Suppressor macrophage (primary cell): ENCODE measurements around the gene GPR75.

Experiments used
- DNase-seq, 4 experiments: peaks; one replicate each; pipeline ENCODE4 v3.0.0-alpha.2; 2020 to 2022
- total RNA-seq, 17 experiments: gene quantifications; one replicate each; lab custom pipeline; 2026; ENCODE audit warnings: mixed read lengths in 6 of 17, inconsistent platforms in 3 of 17; lab: John Stamatoyannopoulos, UW

Gene GPR75
- total RNA-seq: 0.25 to 1.8 (median 0.78) reads per million in 17 experiments

DNA sequence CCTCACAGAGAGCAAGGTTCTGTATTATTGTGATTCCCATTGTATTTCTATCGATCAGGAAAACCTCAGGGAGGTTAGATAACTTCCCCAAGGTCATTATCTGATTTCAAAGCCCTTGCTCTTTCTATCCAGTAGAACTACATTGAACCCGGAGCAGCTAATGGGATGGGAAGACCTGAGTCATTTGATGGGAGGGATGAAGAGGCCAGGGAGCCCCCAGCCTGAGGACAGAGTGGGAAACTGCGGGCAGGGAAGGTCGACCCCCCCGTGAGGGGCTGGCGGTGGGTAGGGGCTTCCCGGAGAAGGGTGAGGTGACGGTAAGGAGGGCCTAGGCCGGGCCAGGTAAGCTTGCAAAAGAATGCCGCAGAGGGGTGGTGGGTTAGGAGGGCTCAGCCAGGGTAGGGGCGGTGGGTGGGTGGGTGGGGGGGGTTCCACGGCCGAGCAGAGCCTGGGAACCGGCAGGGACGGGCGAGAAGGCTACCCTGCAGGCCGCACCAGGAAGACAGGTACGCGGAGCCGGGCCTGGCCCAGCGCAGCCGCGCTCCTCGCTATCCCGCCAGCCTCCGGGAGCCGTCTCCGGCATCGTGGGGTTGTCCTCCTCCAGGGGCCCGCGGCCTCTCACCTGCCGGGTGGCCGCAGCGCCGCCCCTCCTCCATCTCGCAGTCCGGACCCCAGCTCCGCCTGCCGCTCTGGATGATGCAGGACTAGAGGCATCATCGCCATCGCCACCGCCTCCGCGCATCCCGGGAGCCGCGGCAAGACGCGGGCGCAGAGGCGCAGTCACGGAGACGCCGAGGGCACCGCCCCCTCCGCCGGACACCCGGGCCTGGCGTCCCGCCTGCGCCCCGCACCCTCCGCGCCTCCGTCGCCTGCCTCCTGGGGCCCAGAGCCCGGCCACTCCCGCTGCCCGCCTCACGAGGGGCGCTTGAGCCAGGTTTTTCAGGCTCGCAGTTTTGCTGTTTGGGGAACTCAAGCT is at the start of gene GPR75:
Gene GPR75 (minus strand): TSS at position 762 of the 976 bp plus-strand sequence. CDS start 5,211 bp downstream, outside the sequence.
- no peak for DNase-seq

- no peak for DNase-seq
These were observed 47.8 kb upstream of the GPR75 start for GRCh38 chr2:53907582-53907981.

DNA sequence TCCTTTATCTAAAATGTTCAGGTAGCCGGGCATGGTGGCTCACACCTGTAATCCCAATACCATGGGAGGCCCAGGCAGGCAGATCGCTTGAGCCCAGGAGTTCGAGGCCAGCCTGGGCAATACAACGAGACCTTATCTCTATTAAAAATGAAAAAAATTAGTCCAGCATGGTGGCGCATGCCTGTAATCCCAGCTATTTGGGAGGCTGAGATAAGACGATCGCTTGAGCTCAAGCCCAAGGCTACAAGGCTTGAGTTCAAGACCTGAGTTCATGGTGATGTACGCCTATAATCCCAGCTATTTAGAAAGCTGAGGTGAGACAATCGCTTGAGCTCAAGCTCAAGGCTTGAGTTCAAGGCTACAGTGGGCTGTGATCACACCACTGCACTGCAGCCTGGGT is 45.6 kb upstream of the GPR75 start:
- DNase-seq: no peak

DNA sequence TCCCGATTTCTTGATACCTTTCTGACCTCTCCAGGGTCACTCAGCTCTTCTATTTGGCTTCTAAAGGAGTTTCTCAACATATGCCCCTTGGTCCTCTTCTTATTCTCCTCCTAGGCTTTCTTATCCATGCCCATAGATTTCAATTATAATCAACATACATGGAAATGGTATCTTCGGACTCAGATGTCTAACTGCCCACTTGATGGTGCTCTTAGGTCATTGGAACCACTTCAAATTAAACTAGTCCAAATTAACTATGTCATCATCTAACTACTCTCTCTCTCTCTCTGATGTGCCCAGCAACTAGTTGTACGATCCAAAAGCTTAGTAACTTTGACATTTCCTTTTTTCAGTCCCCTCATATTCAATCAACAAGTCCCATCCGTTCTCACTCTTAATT is 43.2 kb upstream of the GPR75 start:
- DNase-seq: no peak

DNA sequence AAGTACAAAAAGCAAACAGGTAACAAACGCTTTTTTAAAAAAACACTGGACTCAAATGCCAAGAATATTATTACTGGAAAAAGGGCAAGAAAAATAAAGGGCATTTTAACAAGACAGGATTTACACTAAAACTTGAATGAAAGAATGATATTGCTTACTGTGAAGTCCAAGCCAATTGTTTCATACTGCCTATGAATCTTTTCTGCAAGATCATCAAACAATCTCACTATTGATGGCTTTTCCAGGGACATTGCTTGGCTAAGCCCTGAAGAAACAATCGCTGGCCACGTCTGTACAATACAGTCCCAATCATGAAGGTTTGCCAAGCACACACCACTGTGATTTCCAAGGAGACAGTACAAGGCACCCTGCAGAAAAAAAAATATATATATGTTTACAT is 41.4 kb upstream of the GPR75 start:
- no peak for DNase-seq

DNA sequence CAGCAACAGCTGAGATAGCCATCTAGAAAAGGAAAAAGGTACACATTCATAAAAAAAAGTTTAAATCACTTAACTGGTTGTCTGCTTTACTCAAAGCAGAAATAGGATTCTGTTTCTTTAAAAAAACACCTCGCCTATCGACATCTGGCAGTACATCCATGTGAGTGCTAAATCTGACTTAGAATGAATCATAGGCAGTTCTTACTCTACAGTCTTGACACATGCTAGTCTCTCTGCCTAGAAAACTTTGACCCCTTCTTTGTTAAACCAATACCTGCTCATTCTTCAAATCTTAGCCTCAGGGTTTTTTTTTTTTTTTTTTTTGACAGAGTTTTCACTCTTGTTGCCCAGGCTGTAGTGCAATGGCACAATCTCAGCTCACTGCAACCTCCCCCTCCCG is 37.1 kb upstream of the GPR75 start:
- DNase-seq: no peak

GRCh38 chr2:53886406-53887280 is 26.9 kb upstream of the GPR75 start:
- no peak for DNase-seq

- no peak for DNase-seq
These were observed 25.1 kb upstream of the GPR75 start for GRCh38 chr2:53884883-53885282.

DNA sequence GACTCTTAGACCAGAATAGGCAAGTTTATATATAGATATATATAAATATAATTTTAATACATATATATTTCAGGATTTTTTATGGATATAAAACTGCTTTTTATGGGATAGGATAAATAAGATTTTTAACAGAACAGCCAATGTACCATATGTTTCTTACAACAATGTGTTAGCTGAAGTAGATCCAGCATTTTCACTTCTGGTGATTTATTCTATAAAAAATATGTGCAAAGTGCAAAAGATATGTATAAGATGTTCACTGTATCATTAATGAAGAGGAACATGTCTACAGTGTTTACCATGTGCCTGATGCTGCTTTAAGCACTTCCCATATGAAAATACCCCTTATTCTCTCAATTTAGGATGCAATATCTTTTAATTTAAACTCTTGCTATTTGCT is 22.2 kb upstream of the GPR75 start:
- DNase-seq: no peak

DNA sequence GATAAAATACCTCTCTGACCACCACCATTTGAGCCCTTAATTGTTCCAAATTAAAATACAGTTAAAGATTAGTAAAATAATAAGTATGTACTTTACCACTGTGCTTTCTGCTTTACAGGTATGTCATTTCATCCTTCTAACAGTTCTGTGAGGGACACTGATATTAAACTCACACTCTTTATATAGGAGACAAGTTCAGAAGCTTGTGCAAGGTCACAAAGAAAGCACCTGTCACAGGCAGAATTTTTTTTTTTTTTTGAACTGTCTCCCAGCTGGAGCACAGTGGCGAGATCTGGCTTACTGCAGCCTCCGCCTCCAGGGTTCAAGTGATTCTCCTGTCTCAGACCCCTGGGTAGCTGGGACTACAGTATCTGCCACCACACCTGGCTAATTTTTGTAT is 21.6 kb upstream of the GPR75 start:
- DNase-seq: no peak

- DNase-seq: no peak
These were observed 21.0 kb upstream of the GPR75 start for GRCh38 chr2:53880756-53881155.

DNA sequence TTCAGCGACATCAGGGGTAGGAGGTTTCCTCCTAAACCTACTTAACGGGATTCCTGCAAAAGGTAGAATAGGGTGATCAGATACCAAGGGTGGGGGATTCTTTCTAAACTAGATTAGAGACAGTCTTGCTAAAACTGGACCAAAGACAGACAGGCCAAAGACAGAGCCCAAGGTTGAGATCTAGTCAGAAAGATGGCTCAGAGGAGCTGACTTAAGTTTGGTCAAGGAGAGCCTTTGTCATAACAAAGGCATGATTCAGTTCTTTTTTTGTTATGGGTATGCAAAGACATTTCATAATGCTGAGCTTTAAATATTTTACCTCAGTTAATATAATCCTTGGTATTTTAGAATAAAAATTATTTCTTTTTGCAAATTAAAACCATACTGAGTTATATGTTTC is 17.8 kb upstream of the GPR75 start:
- DNase-seq: no peak

DNA sequence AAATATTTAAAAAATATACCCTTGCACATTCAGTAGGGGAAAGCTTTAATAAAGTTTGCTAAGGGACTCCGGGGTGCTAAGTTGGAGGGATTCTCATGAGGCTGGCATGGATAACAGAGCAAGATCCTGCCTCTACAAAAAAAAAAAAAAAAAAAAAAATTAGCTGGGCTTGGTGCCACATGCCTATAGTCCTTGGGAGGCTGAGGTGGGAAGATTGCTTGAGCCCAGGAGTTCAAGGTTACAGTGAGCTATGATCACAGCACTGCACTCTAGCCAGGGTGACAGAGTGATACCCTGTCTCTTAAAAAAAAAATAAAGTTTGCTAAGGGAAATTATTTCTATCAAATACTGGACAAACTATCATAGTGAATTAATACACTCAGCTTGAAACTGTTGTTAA is 17.3 kb upstream of the GPR75 start:
- no peak for DNase-seq

DNA sequence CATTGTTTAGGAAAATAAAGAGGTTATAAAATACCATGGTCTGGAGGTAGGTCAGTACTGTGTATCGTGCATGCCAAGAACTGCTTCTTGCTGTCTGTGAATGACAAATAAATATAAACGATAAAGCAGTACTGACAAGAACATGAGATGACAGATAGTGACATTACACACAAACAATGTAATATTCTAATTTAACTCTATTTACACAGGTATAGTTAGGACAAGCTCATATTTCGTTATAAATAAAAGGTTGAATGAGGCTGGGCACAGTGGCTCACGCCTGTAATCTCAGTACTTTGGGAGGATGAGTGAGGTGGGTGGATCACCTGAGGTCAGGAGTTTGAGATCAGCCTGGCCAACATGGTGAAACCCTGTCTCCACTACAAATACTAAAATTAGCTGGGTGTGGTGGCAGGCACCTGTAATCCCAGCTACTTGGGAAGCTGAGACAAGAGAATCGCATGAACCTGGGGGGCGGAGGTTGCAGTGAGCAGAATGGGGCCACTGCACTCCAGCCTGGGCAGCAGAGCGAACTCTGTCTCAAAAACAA is 14.7 kb upstream of the GPR75 start:
- DNase-seq: no peak

GRCh38 chr2:53867773-53868172 is 8.0 kb upstream of the GPR75 start:
- DNase-seq: no peak

DNA sequence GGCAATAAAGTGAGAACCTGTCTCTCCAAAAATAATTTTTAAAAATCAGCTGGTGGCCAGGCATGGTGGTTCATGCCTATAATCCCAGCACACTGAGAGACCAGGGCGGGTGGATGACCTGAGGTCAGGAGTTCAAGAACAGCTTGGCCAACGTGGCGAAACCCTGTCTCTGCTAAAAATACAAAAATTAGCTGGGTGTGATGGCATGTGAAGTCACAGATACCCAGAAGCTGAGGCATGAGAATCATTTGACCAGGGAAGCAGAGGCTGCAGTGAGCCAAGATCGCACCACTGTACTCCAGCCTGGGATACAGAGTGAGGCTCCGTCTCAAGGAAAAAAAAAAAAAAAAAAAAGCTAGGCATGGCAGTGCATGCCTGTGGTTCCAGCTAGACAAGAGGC is 7.4 kb upstream of the GPR75 start:
- DNase-seq: no peak

- DNase-seq: no peak
These were observed 6.2 kb upstream of the GPR75 start for GRCh38 chr2:53865962-53866361.

GRCh38 chr2:53865264-53865663 is 5.5 kb upstream of the GPR75 start:
- no peak for DNase-seq

DNA sequence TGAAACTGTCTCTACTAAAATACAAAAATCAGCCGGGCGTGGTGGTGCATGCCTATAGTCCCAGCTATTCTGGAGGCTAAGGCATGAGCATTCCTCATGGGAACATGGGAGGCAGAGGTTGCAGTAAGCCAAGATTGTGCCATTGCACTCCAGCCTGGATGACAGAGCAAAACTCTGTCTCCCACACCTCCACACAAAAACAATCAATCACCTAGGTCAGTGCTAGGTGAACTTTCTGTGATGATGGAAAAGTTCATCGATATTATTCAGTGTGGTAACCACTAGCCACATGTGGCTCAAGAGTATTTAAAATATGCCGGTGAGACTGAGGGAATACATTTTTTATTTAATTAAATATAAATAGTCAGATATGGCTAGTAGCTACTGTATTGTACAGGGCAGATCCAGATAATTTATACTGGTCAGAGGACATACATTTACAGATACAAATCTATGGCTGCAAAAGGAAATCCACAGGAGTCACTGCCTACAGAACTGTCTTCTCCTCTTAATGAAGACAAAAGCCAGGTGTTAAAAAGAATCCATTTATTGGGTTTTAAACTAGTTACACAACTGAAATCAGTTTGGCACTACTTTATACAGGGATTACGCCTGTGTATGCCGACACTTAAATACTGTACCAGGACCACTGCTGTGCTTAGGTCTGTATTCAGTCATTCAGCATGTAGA is 3.9 kb upstream of the GPR75 start:
- DNase-seq: no peak

DNA sequence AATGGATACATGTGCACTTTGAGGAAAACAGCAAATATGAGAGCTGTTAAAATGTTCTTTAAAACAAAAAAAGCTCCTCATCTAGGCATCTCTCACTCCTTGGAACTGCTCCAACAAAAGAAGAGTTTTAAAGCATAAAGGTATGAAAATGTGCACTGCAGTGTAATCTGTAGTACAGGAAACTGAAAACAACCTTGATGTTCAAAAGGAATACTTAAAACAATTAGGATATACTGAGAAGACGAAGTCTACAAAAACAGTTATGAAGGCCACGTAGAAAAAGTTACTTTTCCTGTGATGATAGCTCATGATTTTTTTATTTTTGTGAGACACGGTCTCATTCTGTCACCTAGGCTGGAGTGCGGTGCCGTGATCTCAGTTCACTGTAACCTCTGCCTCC is 2.1 kb upstream of the GPR75 start:
- no peak for DNase-seq

GRCh38 chr2:53856272-53856671 is 3.5 kb downstream of the GPR75 start:
- DNase-seq: no peak

DNA sequence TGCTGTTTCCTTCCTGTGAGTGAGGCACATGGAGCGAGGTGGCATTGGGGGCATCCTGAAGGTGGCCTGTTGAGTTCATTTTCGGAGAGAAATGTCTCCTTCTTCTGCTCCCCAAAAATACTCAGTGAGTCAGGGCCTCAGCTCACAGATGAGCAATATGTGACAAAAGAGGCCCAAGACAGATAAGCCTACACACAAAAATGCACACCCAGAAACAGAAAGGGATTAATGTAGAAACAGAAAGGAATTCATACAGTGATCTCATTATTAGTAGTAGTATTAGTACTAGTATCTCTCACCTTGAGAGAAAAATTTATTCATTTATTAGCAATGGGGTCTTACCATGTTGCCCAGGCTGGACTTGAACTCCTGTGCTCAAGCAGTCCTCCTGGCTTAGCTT is 5.1 kb downstream of the GPR75 start:
- no peak for DNase-seq

DNA sequence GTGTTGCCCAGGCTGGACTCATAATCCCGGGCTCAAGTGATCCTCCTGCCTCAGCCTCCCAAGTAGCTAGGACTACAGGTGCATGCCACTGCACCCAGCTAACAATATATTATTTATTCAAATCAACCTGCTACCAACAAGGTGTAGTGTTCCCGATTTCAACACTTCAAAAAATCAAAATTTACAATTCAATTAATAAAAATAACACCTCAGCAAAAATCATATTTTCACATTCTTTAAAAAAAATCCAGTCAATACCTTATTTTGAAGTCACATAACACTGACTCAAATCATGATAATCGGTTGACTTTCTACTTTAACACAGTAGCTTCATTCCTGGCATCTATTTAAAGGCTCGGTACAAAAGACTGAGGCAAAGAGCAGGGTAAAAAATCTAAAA is 7.2 kb downstream of the GPR75 start:
- no peak for DNase-seq
